GM19023 (cell line): Measurements from ENCODE around the gene ATP5MC2.
"Not testable (repeated sequence)": the region's sequence is repeated elsewhere in the genome, so short reads cannot be mapped to it uniquely, and the experiment has no call there.

Source experiments
- ATAC-seq: cut with Tn5 transposase; IDR thresholded peaks from one replicate; pipeline ENCODE4 v1.9.1; 2021; ENCODE audit warnings: mild to moderate bottlenecking, moderate library complexity; ENCODE audit not compliant: unreplicated experiment

ATP5MC2 gene

DNA sequence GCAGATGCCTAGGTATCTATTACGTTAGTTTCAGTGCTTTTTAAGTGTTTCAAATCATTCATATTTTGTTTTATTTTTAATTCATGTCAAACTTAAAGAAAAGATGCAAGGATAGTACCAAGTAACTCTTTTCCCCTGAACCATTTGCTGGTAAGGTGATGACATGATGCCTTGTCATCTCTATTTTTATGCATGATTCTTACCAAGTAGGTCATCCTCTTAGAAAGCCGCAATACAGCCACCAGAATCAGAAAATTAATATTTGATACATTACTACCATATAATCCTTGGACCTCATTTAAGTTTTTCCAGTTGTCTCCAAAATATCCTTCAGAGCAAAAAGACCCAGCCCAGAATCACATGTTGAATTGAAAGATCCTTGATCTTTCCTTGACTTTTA, 22.3 kb downstream of the ATP5MC2 start:
- ATAC-seq = no peak

DNA sequence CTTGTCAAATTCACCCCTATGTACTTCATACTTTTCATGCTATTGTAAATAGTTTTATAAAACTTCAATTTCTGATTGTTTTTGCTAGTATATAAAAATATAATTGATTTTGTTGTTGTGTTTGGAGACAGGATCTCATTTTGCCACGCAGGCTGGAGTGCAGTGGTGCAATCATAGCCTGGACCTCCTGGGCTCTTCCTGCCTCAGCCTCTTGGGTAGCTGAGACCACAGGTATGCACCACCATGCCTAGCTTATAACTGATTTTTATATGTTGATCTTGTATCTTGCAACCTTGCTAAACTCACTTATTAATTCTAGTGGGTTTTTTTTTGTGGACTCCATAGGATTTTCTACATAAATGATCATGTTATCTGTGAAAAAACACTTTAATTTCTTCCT, 23.5 kb downstream of the ATP5MC2 start:
- ATAC-seq = no peak

DNA sequence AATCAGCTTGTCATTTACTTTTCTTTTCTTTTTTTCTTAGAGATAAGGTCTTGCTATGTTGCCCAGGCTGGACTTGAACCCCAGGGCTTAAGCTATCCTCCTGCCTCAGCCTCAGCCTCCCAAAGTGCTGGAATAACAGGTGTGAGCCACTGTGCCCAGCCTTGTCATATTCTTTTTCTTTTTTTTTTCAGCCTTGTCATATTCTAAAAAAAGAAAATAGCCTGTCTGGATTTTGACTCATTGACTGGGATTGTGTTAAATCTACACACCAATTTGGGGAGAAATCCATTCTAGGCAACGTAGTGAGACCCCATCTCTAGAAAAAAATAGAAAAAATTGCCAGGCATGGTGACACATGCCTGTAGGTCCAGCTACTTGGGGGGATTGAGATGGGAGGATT, 24.1 kb downstream of the ATP5MC2 start:
- no peak for ATAC-seq

DNA sequence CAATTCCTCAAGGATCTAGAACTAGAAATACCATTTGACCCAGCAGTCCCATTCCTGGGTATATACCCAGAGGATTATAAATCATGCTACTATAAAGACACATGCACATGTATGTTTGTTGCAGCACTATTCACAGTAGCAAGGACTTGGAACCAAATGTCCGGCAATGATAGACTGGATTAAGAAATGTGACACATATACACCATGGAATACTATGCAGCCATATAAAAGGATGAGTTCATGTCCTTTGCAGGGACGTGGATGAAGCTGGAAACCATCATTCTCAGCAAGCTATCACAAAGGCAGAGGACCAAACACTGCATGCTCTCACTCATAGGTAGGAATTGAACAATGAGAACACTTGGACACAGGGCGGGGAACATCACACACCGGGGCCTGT, 29.6 kb downstream of the ATP5MC2 start:
- ATAC-seq = not testable (repeated sequence)

DNA sequence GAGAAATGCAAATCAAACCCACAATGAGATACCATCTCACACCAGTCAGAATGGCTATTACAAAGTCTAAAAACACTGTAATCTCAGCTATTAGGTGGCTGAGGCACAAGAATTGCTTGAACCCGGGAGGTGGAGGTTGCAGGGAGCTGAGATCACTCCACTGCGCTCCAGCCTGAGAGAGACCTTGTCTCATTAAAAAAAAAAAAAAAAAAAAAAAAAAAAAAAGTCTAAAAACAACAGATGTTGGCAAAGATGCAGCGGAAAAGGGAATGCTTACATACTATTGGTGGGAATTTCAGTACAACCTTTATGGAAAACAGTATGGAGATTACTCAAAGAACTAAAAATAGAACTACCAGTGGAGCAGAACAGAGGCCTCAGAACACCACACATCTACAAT, 30.7 kb downstream of the ATP5MC2 start:
- ATAC-seq = no peak

DNA sequence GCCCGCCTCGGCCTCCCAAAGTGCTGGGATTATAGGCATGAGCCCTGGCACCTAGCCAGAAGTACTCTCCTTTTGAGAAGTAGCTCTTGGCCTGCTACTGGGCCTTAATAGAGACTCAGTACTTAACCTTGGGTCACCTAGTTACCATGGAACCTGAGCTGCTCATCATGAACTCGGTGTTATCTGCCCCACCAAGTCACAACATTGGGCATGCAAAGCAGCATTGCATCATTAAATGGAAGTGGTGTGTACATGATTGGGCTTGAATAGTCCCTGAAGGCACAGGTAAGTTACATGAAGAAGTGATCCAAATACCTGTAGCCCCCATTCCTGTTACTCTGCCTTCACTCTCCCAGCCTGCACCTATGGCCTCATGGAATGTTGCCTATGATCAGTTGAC, 31.8 kb downstream of the ATP5MC2 start:
- ATAC-seq = no peak

DNA sequence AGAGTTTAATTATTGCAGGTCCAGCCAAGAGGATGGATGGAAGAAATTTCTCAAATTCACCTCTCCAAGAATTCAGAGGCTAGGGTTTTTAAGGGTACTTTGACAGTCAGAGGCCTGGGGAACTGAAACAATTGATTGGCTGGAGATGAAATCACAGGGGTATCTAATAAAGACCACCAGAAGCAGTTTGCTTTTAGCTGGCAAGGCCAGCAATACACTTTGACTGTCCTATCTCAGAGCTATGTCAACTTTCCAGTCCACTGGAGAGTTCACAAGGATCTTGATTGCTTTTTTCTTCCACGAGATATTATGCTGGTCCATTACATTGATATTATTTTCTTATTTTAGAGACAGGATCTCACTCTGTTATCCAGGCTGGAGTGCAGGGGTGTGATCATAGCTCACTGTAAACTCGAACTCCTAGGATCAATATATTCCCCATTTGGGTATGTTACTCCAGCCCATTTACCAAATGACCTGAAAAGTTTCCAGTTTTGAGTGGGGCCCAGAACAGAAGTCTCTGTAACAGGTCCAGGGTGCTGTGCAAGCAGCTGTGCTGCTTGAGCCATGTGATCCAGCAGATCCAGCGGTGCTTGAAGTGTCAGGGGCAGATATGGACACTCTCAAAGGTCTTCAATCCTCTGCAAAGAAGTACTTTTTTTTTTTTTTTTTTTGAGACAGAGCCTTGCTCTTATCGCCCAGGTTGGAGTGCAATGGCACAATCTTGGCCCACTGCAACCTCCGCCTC, 32.5 kb downstream of the ATP5MC2 start:
- no peak for ATAC-seq

DNA sequence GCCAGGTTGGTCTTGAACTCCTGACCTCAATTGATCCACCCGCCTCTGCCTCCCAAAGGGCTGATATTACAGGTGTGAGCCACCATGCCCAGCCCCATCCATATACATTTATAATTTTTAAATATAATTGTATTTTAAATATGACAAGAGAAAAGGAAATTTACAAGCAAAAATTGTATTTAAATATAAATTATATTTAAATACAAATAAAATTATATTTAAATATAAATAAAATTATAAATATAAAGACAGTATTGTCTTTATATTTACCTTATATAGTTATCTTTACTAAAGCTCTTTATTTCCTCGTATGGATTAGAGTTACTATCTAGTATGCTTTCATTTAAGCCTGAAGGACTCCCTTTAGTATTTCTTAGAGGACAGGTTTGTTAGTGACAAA, 37.8 kb downstream of the ATP5MC2 start:
- no peak for ATAC-seq

DNA sequence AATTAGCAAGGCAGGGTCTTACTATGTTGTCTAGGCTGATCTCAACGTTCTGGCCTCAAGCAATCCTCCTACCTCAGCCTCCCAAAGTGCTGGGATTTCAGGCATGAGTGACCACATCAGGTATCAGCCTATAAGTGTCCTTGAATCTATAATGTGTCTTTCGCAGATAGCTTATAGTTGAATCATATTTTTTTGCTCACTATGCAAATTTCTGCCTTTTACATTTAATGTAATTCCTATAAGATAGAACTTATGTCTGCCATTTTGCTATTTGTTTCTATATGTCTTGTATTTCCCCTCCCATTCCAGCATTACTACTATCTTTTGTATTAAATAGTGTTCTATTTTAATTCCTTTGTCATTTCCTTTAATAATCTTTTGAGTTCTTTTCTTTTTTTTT, 39.2 kb downstream of the ATP5MC2 start:
- no peak for ATAC-seq

DNA sequence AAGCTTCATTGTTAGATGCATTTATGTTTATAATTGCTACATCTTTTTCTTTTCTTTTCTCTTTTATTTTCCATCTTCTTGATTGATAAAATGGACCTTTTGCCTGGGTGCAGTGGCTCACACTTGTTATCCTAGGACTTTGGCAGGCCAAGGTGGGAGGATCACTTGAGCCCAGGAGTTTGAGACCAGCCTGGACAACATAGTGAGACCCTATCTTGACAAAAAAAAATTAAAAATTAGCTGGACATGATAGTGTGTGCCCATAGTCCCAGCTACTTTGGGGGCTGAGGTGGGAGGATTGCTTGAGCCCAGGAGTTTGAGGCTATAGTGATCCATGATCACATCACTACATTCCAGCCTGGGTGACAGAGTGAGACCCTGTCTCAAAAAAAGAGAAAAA, 40.2 kb downstream of the ATP5MC2 start:
- not testable (repeated sequence) for ATAC-seq

DNA sequence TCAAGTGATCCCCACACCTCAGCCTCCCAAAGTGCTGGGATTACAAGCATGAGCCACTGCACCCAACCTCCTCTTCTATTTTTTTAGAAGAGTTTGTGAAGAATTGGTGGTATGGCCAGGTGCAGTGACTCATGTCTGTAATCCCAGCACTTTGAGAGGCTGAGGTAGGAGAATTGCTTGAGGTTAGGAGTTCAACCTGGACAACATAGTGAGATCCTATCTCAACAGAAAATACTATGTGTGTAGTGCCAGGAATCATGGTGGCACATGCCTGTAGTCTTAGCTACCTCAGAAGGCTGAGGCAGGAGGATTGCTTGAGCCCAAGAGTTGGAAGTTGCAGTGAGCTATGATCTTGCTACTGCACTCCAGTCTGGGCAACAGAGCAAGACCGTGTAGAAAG, 44.2 kb downstream of the ATP5MC2 start:
- no peak for ATAC-seq

DNA sequence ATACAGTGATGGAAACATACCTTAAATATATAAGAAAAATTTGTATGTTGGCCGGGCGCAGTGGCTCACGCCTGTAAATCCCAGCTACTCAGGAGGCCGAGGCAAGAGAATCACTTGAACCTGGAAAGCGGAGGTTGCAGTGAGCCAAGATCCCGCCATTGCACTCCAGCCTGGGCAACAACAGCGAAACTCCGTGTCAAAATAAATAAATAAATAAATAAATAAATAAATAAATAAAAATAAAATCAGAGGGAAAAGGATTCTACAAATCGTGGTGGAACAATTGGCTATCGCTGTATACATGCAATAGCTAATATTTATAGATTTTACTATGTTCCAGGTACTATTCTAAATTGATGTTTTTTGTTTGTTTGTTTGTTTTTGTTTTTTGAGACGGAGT, 48.0 kb downstream of the ATP5MC2 start:
- ATAC-seq = no peak

DNA sequence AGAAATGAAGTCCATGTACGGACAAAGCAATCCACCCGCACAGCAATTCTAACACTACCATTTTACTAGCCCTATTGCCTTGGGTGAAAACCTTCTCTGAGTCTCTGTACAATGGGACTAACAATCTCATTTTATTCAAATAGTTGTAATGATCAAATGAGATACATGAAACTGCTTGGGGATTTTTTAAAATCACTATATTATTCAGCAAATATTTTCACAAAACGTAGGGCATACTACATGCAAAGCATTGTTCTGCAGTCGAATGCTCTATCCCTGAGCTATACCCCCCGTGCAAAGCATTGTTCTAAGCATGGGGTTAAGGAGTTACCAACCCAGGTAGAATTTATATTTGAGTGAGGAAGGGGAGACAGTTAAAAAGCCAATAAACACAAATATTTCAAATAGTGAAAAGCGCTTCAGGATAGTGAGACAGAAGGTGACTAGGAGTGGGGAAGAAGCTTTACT, 49.1 kb downstream of the ATP5MC2 start:
- peak; percentile 3 for ATAC-seq

DNA sequence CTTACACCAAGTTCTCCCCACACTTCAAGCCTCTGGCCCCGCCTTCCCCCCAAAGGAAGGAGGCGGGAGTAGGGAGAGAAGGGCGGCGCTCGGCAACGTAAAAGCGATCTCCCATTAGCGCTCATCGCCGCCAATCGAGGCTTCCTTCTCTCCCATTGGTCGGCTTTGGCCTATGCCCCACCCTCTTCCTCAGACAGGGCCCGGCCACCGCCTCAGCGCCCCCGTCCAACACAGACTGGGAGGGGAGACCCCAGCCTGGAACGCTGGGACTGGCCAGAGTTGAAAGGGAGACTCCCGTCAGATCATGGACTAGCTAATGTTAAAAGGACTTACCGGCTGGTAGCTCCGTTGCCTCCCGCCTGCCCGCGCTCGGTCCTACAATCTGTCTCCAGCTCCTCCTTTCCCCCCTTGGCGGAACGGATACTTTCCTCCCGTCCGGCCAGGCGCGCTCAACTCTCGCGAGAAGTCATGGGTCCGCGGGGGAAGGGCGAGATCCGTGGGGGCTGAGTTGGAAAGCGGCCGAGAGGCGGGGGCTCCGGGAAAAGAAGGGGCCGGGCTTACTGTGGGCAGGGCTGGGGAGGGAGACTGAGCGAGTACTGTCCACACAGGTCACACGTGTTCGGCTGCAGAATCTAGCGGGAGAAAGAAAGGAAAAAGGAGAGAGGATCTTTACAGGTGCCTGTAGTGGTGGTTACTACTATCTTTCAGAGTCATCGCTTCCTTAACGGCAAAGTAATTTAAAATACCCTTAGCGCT, 49.8 kb downstream of the ATP5MC2 start, which contains the start of gene ATF7:
Gene ATF7 (minus strand): TSS at position 437 of the 756 bp plus-strand sequence. CDS start 25,382 bp downstream, outside the sequence.
- peak; percentile 97 for ATAC-seq

DNA sequence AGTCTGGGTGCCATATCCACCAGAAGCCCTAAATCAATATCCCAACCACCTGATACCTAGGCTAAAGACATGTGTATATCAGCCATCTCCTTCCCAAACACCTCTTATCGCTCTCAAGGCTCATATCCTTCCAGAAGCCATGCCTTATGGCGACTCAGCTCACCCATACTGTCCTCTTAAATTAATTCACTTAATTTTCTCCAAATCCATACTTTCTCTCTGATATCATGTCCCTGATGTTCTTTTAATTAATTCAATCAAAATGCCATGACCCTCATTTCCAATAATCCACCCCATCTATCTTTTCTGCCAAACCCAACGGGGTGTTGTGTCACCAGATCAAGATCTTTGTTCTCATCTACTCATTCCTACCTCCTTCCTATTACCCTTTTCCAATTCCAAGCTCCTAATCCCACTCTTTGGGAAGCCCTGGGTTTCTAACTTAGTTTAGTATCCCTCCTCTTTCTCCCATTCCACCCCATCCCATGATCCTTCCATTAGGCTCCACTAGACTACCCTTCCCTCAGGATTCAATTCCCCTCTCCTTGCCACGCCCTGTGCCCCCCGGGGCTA, 50.4 kb downstream of the ATP5MC2 start:
- no peak for ATAC-seq

DNA sequence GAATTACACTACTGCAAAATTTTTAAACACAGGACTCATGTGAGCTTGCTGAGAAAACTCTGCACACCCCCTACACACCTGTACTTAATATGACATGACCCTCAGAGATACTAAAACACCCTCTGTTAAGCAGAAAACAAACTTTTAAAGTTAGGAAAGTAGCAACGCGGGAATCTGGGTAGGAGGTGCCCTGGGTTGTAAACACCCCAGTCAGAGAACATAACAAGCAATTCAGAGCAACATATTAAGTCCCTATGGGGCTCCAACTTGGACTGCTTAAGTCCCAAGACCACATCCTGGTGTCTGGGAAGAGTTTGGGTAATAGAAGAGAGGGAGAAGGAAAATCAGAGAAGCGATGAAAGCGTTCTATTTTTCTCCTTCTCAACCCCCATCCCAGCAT, 50.9 kb downstream of the ATP5MC2 start:
- no peak for ATAC-seq

DNA sequence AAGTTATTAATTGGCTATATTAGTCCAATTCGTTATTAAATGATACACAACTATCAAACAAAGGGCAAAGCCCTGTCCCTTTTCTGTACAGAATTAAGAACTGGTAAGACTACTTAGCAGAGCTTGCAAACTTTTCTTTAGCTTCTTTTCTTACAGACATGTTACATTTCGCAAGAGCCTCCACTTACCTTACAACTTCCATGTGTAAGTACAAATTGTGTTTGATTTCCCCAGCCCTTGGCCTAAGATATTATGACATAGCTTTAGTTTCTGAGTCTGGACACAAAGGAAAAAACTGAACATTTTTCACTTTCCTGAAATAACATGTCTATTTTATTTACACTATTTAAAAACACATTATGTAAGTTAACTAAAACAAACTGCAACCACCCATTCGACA, 51.4 kb downstream of the ATP5MC2 start:
- ATAC-seq = no peak

DNA sequence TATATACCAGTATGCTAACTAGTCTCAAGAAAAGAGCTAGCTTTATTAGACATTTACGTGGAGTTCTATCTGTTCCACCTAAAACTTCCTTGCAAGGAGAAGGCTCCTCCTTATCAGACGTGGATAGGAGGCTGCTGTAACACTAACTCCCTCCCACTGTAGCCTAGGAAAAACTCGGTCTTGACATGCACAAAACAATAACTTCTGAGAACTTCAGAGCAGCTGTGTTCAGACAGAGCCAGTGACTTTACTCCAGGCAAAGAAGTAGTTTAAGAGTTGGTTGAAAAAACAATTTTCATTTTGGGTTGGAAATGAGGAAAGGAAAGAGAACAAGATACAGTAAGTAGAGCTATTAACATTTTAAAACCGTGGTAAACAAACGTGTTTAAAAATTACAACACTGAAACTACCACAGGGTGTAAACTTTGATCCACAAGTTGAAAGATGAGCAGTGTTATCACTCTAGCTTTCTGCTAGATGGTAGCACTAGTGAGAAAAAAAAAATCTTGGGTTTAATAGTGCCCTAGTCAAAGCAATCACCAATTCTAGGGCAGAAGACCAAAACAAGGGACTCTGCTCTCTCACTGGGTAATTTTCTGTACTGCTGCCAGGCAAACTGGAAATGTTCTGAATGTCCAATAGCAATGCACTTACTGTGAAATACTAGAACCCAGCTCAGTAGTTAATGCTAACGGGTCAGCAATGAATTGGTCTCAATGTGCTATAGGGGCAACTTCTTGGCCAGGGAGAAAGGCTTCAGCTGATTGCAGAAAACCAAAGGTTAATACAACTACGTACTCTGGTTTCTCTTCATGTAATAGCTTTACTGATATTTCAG, 52.1 kb downstream of the ATP5MC2 start:
- no peak for ATAC-seq

DNA sequence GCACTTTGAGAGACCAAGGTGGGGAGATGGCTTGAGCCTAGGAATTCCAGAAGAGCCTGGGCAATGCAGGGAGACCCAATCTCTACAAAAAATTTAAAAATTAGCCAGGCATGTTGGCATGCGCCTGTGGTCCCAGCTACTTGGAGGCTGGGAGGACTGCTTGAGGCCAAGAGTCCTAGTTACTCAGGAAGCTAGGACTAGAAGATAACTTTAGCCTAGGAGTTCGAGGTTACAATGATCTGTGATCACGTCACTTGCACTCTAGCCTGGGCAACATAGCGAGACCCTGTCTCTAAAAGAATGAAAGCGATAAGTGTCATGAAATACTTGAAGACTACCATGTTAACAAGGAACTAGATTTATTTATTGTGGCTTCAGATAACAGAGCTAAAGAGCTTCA, 53.2 kb downstream of the ATP5MC2 start:
- ATAC-seq = no peak

DNA sequence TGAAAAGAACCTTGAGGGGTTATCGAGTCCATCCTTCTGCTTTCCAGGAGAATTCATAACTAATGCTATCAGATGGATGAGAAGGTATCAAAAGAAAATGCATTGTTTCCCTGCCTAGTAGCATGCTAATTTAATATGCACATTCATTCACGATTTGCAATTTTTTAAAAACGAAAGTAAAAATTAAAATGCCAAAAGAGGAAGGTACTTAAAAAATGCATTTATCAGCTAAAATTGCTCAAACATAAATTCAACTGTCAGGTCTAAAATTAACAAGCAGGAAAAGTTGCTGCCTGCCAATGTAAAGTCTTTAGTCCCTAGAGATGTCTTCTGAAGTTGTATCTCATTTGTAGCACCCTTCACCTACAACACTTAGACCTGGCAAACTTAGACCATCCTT, 57.6 kb downstream of the ATP5MC2 start:
- no peak for ATAC-seq

DNA sequence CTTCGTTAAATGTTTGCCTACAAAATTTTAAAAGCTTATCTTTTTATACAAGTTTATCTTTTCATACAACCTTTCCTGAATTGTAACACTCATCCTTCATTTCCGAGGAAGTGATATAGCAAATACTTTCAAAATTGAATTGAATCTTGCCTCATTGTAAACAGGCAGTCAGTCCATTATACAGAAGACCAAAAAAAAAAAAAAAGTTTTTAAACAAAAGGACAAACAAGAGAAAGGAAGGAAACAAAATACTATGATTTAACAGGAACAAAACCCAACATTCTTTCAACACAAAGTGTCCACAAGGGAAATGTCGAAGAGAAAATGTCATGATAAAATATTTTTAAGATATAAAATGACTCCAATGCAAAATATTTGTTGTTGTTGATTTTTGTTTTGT, 58.2 kb downstream of the ATP5MC2 start:
- no peak for ATAC-seq
